Suprapubic skin (tissue), 4 donors: ENCODE results near the gene HILPDA. TPM values are rescaled to one million over a fixed set of nuclear protein-coding genes. Genes with fewer than 3 reads are reported as not detected.

Experiments
- total RNA-seq, 4 donors: library from RNA; depleted of rRNA; stranded (reverse); fragments of >200 nt; gene quantifications; one replicate each; pipeline ENCODE4 v1.1.0, GENCODE V29; 2016

The HILPDA gene
- total RNA-seq, 4 donors from 2014 or later: 16.0 to 35.8 (median 32.8) TPM

Other genes with a start within 250 kb of the HILPDA start
- gene LEP, start 214.6 kb upstream of the HILPDA start, total RNA-seq: 10 to 100 TPM in 1 of 4 donors, 1 to 10 TPM in 2, under 1 TPM in 1; 0.76 to 11.8 (median 4.8) TPM
- 10 to 100 TPM; 16.9 to 34.9 (median 25.6) TPM for gene RBM28, start 112.0 kb upstream of the HILPDA start, total RNA-seq
- gene PRRT4, start 94.2 kb upstream of the HILPDA start, total RNA-seq: 10 to 100 TPM in 1 of 4 donors, 1 to 10 TPM in 3; 1.4 to 13.0 (median 6.4) TPM
- gene IMPDH1, start 45.9 kb upstream of the HILPDA start, total RNA-seq: 10 to 100 TPM; 43.1 to 68.5 (median 47.4) TPM
- 10 to 100 TPM; 21.2 to 26.4 (median 22.7) TPM for gene METTL2B, start 20.9 kb downstream of the HILPDA start, total RNA-seq
- 1 to 10 TPM in 3 of 4 donors, under 1 TPM in 1; 0.42 to 3.5 (median 1.3) TPM for gene GARIN1A, start 216.4 kb downstream of the HILPDA start, total RNA-seq